IMR-90 (cell line): Measurements from ENCODE around the gene ZNF775. TPM values are rescaled to one million over a fixed set of nuclear protein-coding genes. Genes with fewer than 3 reads are reported as not detected.

Experiments used
- ATAC-seq: fragments of 200-7000 bp; cut with Tn5 transposase; 2 replicates; pipeline ENCODE4 v1.9.1; 2020; ENCODE audit warnings: low read depth, mild to moderate bottlenecking, moderate library complexity
- BruUV-seq: library from RNA; stranded (reverse); fragments of 400-500 nt; replicated peaks from 2 replicates; lab custom pipeline; 2021; lab: Mats Ljungman, UMichigan
- CTCF ChIA-PET: fragments of 300-600 bp; formaldehyde crosslinking; extraction: SDS; loops from one replicate; lab custom pipeline; 2021; ENCODE audit warnings: antibody characterized with exemption; lab: Yijun Ruan, JAX
- POLR2A ChIA-PET: fragments of 300-600 bp; sonication (Branson Sonifier 250); formaldehyde crosslinking; loops from one replicate; lab custom pipeline; 2022; ENCODE audit warnings: antibody characterized with exemption; ENCODE audit not compliant: unreplicated experiment; lab: Charles Lee
- DNase-seq: peaks from one replicate; pipeline ENCODE4 v3.0.0; 2013
- H2AFZ ChIP-seq: replicated peaks from 2 replicates; pipeline ENCODE3; 2013; ENCODE audit warnings: low read length, mild to moderate bottlenecking; ENCODE audit not compliant: poor library complexity
- H2AK5ac ChIP-seq: 2 replicates; pipeline ENCODE4 v1.6.1; 2013; ENCODE audit warnings: low read depth, low read length, inconsistent platforms
- H2AK9ac ChIP-seq: replicated peaks from 2 replicates; pipeline ENCODE3; 2013; ENCODE audit warnings: mild to moderate bottlenecking, low read depth, low read length, moderate library complexity; ENCODE audit not compliant: poor library complexity
- H2BK120ac ChIP-seq: 2 replicates; pipeline ENCODE4 v1.6.1; 2013; ENCODE audit warnings: low read depth, low read length, inconsistent platforms
- H2BK15ac ChIP-seq: 3 replicates; pipeline ENCODE4 v1.6.1; 2013; ENCODE audit warnings: low read depth, low read length, inconsistent platforms
- H2BK20ac ChIP-seq: 2 replicates; pipeline ENCODE4 v1.6.1; 2013; ENCODE audit warnings: low read depth, mild to moderate bottlenecking, inconsistent platforms, low read length, moderate library complexity
- H2BK5ac ChIP-seq: 2 replicates; pipeline ENCODE4 v1.6.1; 2013; ENCODE audit warnings: mild to moderate bottlenecking, low read depth, low read length, inconsistent platforms; ENCODE audit not compliant: poor library complexity, severe bottlenecking
- H3K14ac ChIP-seq: replicated peaks from 2 replicates; pipeline ENCODE4 v1.6.1; 2013; ENCODE audit warnings: low read depth, low read length, inconsistent platforms
- H3K18ac ChIP-seq: 2 replicates; pipeline ENCODE4 v1.6.1; 2013; ENCODE audit warnings: low read depth, low read length, control low read depth
- H3K23ac ChIP-seq: 2 replicates; pipeline ENCODE4 v1.6.1; 2013; ENCODE audit warnings: low read depth, low read length, inconsistent platforms
- H3K27ac ChIP-seq: 2 replicates; pipeline ENCODE4 v1.5.1; 2013; ENCODE audit warnings: mild to moderate bottlenecking, control low read depth, low read length; ENCODE audit not compliant: insufficient read depth
- H3K27me3 ChIP-seq: 2 replicates; pipeline ENCODE4 v1.6.1; 2013; ENCODE audit warnings: low read length; ENCODE audit not compliant: control insufficient read depth, insufficient read depth
- H3K36me3 ChIP-seq: 2 replicates; pipeline ENCODE4 v1.6.1; 2013; ENCODE audit warnings: low read length, mixed read lengths; ENCODE audit not compliant: control insufficient read depth, insufficient read depth
- H3K4ac ChIP-seq: 2 replicates; pipeline ENCODE4 v1.6.1; 2013; ENCODE audit warnings: low read depth, low read length, inconsistent platforms
- H3K4me1 ChIP-seq: 2 replicates; pipeline ENCODE4 v1.6.1; 2013; ENCODE audit warnings: low read length, mixed read lengths; ENCODE audit not compliant: control insufficient read depth, insufficient read depth
- H3K4me2 ChIP-seq: 2 replicates; pipeline ENCODE4 v1.6.1; 2013; ENCODE audit warnings: low read depth, mild to moderate bottlenecking, control low read depth, low read length, moderate library complexity
- H3K4me3 ChIP-seq: 2 replicates; pipeline ENCODE4 v1.5.1; 2013; ENCODE audit warnings: low read depth, mild to moderate bottlenecking, control low read depth, low read length, moderate library complexity; ENCODE audit not compliant: insufficient read depth
- H3K56ac ChIP-seq: 2 replicates; pipeline ENCODE4 v1.6.1; 2013; ENCODE audit warnings: low read length, inconsistent platforms; ENCODE audit not compliant: insufficient read depth; ENCODE audit errors: extremely low read depth
- H3K79me1 ChIP-seq, 2 experiments: 2 replicates each; pipeline ENCODE4 v1.6.1; 2013; ENCODE audit warnings: low read length in 2 of 2, inconsistent platforms in 1 of 2, low read depth in 1 of 2
- H3K9ac ChIP-seq: 2 replicates; pipeline ENCODE4 v1.6.1; 2013; ENCODE audit warnings: low read depth, low read length, control low read depth
- H3K9me1 ChIP-seq: 2 replicates; pipeline ENCODE4 v1.6.1; 2013; ENCODE audit warnings: low read length, inconsistent platforms; ENCODE audit not compliant: insufficient read depth
- H3K9me3 ChIP-seq: 2 replicates; pipeline ENCODE4 v1.6.1; 2013; ENCODE audit warnings: low read length; ENCODE audit not compliant: control insufficient read depth, insufficient read depth
- H4K20me1 ChIP-seq: 2 replicates; pipeline ENCODE4 v1.6.1; 2013; ENCODE audit warnings: low read length, inconsistent platforms; ENCODE audit not compliant: insufficient read depth
- H4K5ac ChIP-seq: 2 replicates; pipeline ENCODE4 v1.6.1; 2013; ENCODE audit warnings: mild to moderate bottlenecking, low read depth, low read length, control low read depth
- H4K8ac ChIP-seq, 2 experiments: 2 replicates each; pipeline ENCODE4 v1.6.1; 2013; ENCODE audit warnings: low read depth in 2 of 2, low read length in 2 of 2, control low read depth in 1 of 2, inconsistent platforms in 1 of 2
- H4K91ac ChIP-seq: 2 replicates; pipeline ENCODE4 v1.6.1; 2013; ENCODE audit warnings: low read depth, low read length, inconsistent platforms; ENCODE audit not compliant: insufficient read depth
- BHLHE40 ChIP-seq: fragments of 150-350 bp; IDR thresholded peaks from 2 replicates; pipeline ENCODE4 v1.6.1; 2016; ENCODE audit warnings: mild to moderate bottlenecking, low read depth, low read length
- CEBPB ChIP-seq: IDR thresholded peaks from 2 replicates; pipeline ENCODE4 v1.6.1; 2012; ENCODE audit warnings: low read depth, low read length, improper control_type of control experiment
- CHD1 ChIP-seq: IDR thresholded peaks from 2 replicates; pipeline ENCODE4 v1.6.1; 2012; ENCODE audit warnings: low read depth, low read length, improper control_type of control experiment
- CTCF ChIP-seq: conservative IDR thresholded peaks from 2 replicates; pipeline ENCODE4 v1.5.1; 2012; ENCODE audit warnings: mild to moderate bottlenecking, low read depth, low read length, improper control_type of control experiment
- ELK1 ChIP-seq: fragments of 150-350 bp; IDR thresholded peaks from 2 replicates; pipeline ENCODE4 v1.6.1; 2016; ENCODE audit warnings: low read depth, mild to moderate bottlenecking, low read length, moderate library complexity, borderline replicate concordance
- FOS ChIP-seq: fragments of 150-350 bp; IDR thresholded peaks from 2 replicates; pipeline ENCODE4 v1.6.1; 2016; ENCODE audit warnings: low read depth, low read length
- MAFK ChIP-seq: IDR thresholded peaks from 2 replicates; pipeline ENCODE4 v1.6.1; 2012; ENCODE audit warnings: low read depth, low read length, improper control_type of control experiment
- MAZ ChIP-seq: IDR thresholded peaks from 2 replicates; pipeline ENCODE4 v1.6.1; 2012; ENCODE audit warnings: low read depth, mild to moderate bottlenecking, low read length, improper control_type of control experiment, moderate library complexity, borderline replicate concordance
- MXI1 ChIP-seq: IDR thresholded peaks from 2 replicates; pipeline ENCODE4 v1.6.1; 2012; ENCODE audit warnings: low read depth, mild to moderate bottlenecking, low read length, moderate library complexity, borderline replicate concordance
- NFE2L2 ChIP-seq: fragments of 150-350 bp; IDR thresholded peaks from 2 replicates; pipeline ENCODE4 v1.6.1; 2016; ENCODE audit warnings: low read depth, mild to moderate bottlenecking, low read length
- POLR2A ChIP-seq: IDR thresholded peaks from 2 replicates; pipeline ENCODE4 v1.6.1; 2012; ENCODE audit warnings: mild to moderate bottlenecking, low read depth, low read length
- RAD21 ChIP-seq: IDR thresholded peaks from 2 replicates; pipeline ENCODE4 v1.6.1; 2012; ENCODE audit warnings: low read length, improper control_type of control experiment
- RCOR1 ChIP-seq: IDR thresholded peaks from 2 replicates; pipeline ENCODE4 v1.6.1; 2012; ENCODE audit warnings: mild to moderate bottlenecking, low read length, improper control_type of control experiment; ENCODE audit not compliant: insufficient replicate concordance
- RFX5 ChIP-seq: IDR thresholded peaks from 2 replicates; pipeline ENCODE4 v1.8.0; 2012; ENCODE audit warnings: low read depth, mild to moderate bottlenecking, low read length, moderate library complexity
- SMC3 ChIP-seq: fragments of 150-350 bp; IDR thresholded peaks from 2 replicates; pipeline ENCODE4 v1.6.1; 2016; ENCODE audit warnings: low read depth, mild to moderate bottlenecking, antibody characterized with exemption, low read length, moderate library complexity
- USF2 ChIP-seq: fragments of 150-350 bp; IDR thresholded peaks from 2 replicates; pipeline ENCODE4 v1.6.1; 2017; ENCODE audit warnings: mild to moderate bottlenecking, antibody characterized with exemption, low read length, low read depth
- WGBS, 2 experiments: methylation state at CpG; one replicate each; pipeline versions ENCODE4 v1.1.5 to v1.1.7; 2013; ENCODE audit warnings: missing lambda C conversion rate in 2 of 2; ENCODE audit not compliant: insufficient read length in 1 of 2; ENCODE audit errors: extremely low coverage in 2 of 2; 5-methylcytosine and 5-hydroxymethylcytosine counted together
- dilution Hi-C: fragments of 300-500 bp; cut with HindIII; formaldehyde crosslinking; loops from one replicate; pipeline ENCODE4 v1.14.3; 2018; ENCODE audit warnings: low sequenced_read_pairs; ENCODE audit not compliant: unreplicated experiment
- in situ Hi-C: fragments of 300-500 bp; cut with MboI; formaldehyde crosslinking; loops from 3 replicates; pipeline ENCODE4 v1.14.3; 2019; ENCODE audit warnings: low sequenced_read_pairs, inconsistent platforms, mixed read lengths
- intact Hi-C: fragments of 100-400 bp; cut with micrococcal nuclease; formaldehyde crosslinking; loops from 2 replicates; pipeline ENCODE4 v1.10.0; 2022
- polyA plus RNA-seq, 3 experiments: library from polyadenylated mRNA; depleted of rRNA; stranded (reverse); fragments of >200 nt; gene quantifications; 2 replicates each; pipeline ENCODE4 v1.2.3, GENCODE V29; 2012; ENCODE audit warnings: low replicate concordance in 1 of 3
- total RNA-seq: library from RNA; depleted of rRNA; stranded (reverse); fragments of >200 nt; gene quantifications from 2 replicates; pipeline ENCODE4 v1.2.3, GENCODE V29; 2012

Gene ZNF775
- total and polyA plus RNA-seq, 2 of the 4 experiments (the other 2 are of a cell fraction): 1.4 to 2.6 TPM

- no peak overlapping the region for H3K14ac ChIP-seq
- H4K5ac ChIP-seq: no peak overlapping the region
- peaks cover 8% of the 10 kb centered on the region for H3K4me1 ChIP-seq
- H2BK5ac ChIP-seq: no peak overlapping the region
- H3K4ac ChIP-seq: no peak overlapping the region
- no TSS peak for BruUV-seq
- no peak overlapping the region for H2BK120ac ChIP-seq
- H3K36me3 ChIP-seq: no peaks in the 10 kb centered on the region
- H3K4me3 ChIP-seq: no peak overlapping the region
- no peak overlapping the region for H3K23ac ChIP-seq
- WGBS, 2 experiments: no CpG with 5 or more reads among the region's 4 CpGs
- intact Hi-C loops (no loop called here), in situ Hi-C loops (no loop called here), dilution Hi-C loops (no loop called here)
- H4K20me1 ChIP-seq: no peaks in the 10 kb centered on the region
- H3K9ac ChIP-seq: no peak overlapping the region
- H3K79me1 ChIP-seq: no peaks in the 10 kb centered on the region
- H4K91ac ChIP-seq: no peak overlapping the region
- no peak overlapping the region for H3K56ac ChIP-seq
- POLR2A ChIA-PET: no interaction called here
- H3K4me2 ChIP-seq: no peak overlapping the region
- no peak overlapping the region for H4K8ac ChIP-seq
- H3K9me1 ChIP-seq: no peaks in the 10 kb centered on the region
- H3K27me3 ChIP-seq: no peaks in the 10 kb centered on the region
- no peak overlapping the region for H2AFZ ChIP-seq
- no peak overlapping the region for H2AK9ac ChIP-seq
- no peak overlapping the region for H3K27ac ChIP-seq
- H2BK15ac ChIP-seq: no peak overlapping the region
- TF ChIP-seq USF2 (no peak), MXI1 (no peak), SMC3 (no peak), MAZ (no peak), BHLHE40 (no peak), ELK1 (no peak), CHD1 (no peak), RFX5 (no peak), CTCF (no peak), MAFK (no peak), FOS (no peak), RAD21 (no peak), NFE2L2 (no peak), CEBPB (no peak), POLR2A (no peak), RCOR1 (no peak)
- H3K18ac ChIP-seq: no peak overlapping the region
- H3K9me3 ChIP-seq: no peaks in the 10 kb centered on the region
- CTCF ChIA-PET: no interaction called here
- no peak overlapping the region for H2AK5ac ChIP-seq
- no peak overlapping the region for H2BK20ac ChIP-seq
- no peak for ATAC-seq
- no peak for DNase-seq
Observed at GRCh38 chr7:150435047-150435389, 55.9 kb downstream of the ZNF775 start.
